Natural killer cell treated with Interleukin-12 subunit alpha and Interleukin-12 subunit beta and Interleukin-15 and Interleukin-18, amount 100 ng/mL, for 72 hours (primary cell): ENCODE results near the gene HORMAD1. TPM values are rescaled to one million over a fixed set of nuclear protein-coding genes. Genes with fewer than 3 reads are reported as not detected.
"Not testable (repeated sequence)": the region's sequence is repeated elsewhere in the genome, so short reads cannot be mapped to it uniquely, and the experiment has no call there.

Source experiments
- ATAC-seq, 2 donors: fragments of 150-1000 bp; cut with Tn5 transposase in 1 of 2; sonication (Bioruptor Pico), chemical (Tn5 transposase) in 1 of 2; 2 replicates each; pipeline ENCODE4 v1.10.0; 2021
- DNase-seq: peaks from one replicate; pipeline ENCODE4 v3.0.0; 2022; ENCODE audit warnings: low spot score
- H3K27ac Mint-ChIP-seq, 2 donors: 1 replicate in 1 of 2; 2 replicates in 1 of 2; pipeline ENCODE4 v1.8.0; 2022; ENCODE audit warnings: mixed read lengths in 2 of 2, mild to moderate bottlenecking in 1 of 2, moderate library complexity in 1 of 2
- H3K27me3 Mint-ChIP-seq, 2 donors: 1 replicate in 1 of 2; 2 replicates in 1 of 2; pipeline ENCODE4 v1.8.0; 2022; ENCODE audit warnings: mixed read lengths in 2 of 2
- H3K36me3 Mint-ChIP-seq: one replicate; pipeline ENCODE4 v1.8.0; 2022; ENCODE audit warnings: mixed read lengths
- H3K4me1 Mint-ChIP-seq, 2 donors: 1 replicate in 1 of 2; 2 replicates in 1 of 2; pipeline ENCODE4 v1.8.0; 2022; ENCODE audit warnings: low read depth in 2 of 2, mixed read lengths in 2 of 2, mild to moderate bottlenecking in 1 of 2
- H3K4me3 Mint-ChIP-seq: one replicate; pipeline ENCODE4 v1.8.0; 2022; ENCODE audit warnings: mixed read lengths
- H3K9me3 Mint-ChIP-seq: 2 replicates; pipeline ENCODE4 v1.8.0; 2022; ENCODE audit warnings: mixed read lengths
- total RNA-seq, 2 donors: library from RNA; stranded (reverse); gene quantifications; one replicate each; pipeline ENCODE4 v1.2.3, GENCODE V29; 2022

HORMAD1 gene
- total RNA-seq, 2 donors from 2014 or later = 0.43 to 0.64 TPM

GRCh38 chr1:150688763-150689162, 31.9 kb downstream of the HORMAD1 start:
- Mint-ChIP-seq H3K4me1 (peaks cover 9 to 11% of the 10 kb centered on the region in 2 donors), H3K4me3 (no peak overlapping the region), H3K27ac (no peak overlapping the region), H3K27me3 (no peaks in the 10 kb centered on the region), H3K9me3 (no peaks in the 10 kb centered on the region), H3K36me3 (peaks cover 6% of the 10 kb centered on the region)
- DNase-seq (no peak), ATAC-seq (no peak)

- no peaks in the 10 kb centered on the region for H3K27me3 Mint-ChIP-seq
- no peak for DNase-seq
- H3K36me3 Mint-ChIP-seq = peaks cover 6% of the 10 kb centered on the region
Observed at GRCh38 chr1:150686275-150686674, 34.4 kb downstream of the HORMAD1 start.

GRCh38 chr1:150683914-150684313, 36.8 kb downstream of the HORMAD1 start:
- peak; percentile 77 to 79 for ATAC-seq
- Mint-ChIP-seq H3K4me1 (peaks cover 10 to 14% of the 10 kb centered on the region in 2 donors), H3K27ac (peak overlapping the region; percentile 51 to 77), H3K9me3 (no peaks in the 10 kb centered on the region), H3K27me3 (no peaks in the 10 kb centered on the region), H3K36me3 (peaks cover 5% of the 10 kb centered on the region), H3K4me3 (peak overlapping the region; percentile 56)
- DNase-seq = no peak

More at GRCh38 chr1:150686275-150686674, 34.4 kb downstream of the HORMAD1 start:
- peaks cover 11 to 14% of the 10 kb centered on the region in 2 donors for H3K4me1 Mint-ChIP-seq
- ATAC-seq = no peak
- H3K9me3 Mint-ChIP-seq = no peaks in the 10 kb centered on the region
- H3K4me3 Mint-ChIP-seq = no peak overlapping the region
- peak overlapping the region in 1 of 2 donors; percentile 25 for H3K27ac Mint-ChIP-seq

- Mint-ChIP-seq H3K4me3 (no peak overlapping the region), H3K27ac (no peak overlapping the region), H3K4me1 (peaks cover 4 to 8% of the 10 kb centered on the region in 2 donors), H3K9me3 (no peaks in the 10 kb centered on the region), H3K36me3 (no peaks in the 10 kb centered on the region), H3K27me3 (no peaks in the 10 kb centered on the region)
- no peak for DNase-seq
- ATAC-seq = no peak
Observed at GRCh38 chr1:150678988-150679387, 41.7 kb downstream of the HORMAD1 start.

GRCh38 chr1:150674881-150675280, 45.8 kb downstream of the HORMAD1 start:
- Mint-ChIP-seq H3K27me3 (no peaks in the 10 kb centered on the region), H3K9me3 (no peaks in the 10 kb centered on the region), H3K36me3 (no peaks in the 10 kb centered on the region), H3K4me3 (no peak overlapping the region), H3K4me1 (peaks cover 0 to 3% of the 10 kb centered on the region in 2 donors), H3K27ac (no peak overlapping the region)
- DNase-seq (no peak), ATAC-seq (no peak)

GRCh38 chr1:150663321-150663720, 57.4 kb downstream of the HORMAD1 start:
- no peak for ATAC-seq
- Mint-ChIP-seq H3K4me1 (peaks cover 2 to 3% of the 10 kb centered on the region in 2 donors), H3K9me3 (no peaks in the 10 kb centered on the region), H3K4me3 (no peak overlapping the region), H3K27ac (no peak overlapping the region), H3K27me3 (no peaks in the 10 kb centered on the region), H3K36me3 (peaks cover 11% of the 10 kb centered on the region)
- no peak for DNase-seq

GRCh38 chr1:150662811-150663210, 57.9 kb downstream of the HORMAD1 start:
- H3K9me3 Mint-ChIP-seq = no peaks in the 10 kb centered on the region
- no peak overlapping the region for H3K27ac Mint-ChIP-seq
- H3K36me3 Mint-ChIP-seq = peaks cover 11% of the 10 kb centered on the region
- no peak for ATAC-seq
- H3K27me3 Mint-ChIP-seq = no peaks in the 10 kb centered on the region
- peaks cover 2 to 3% of the 10 kb centered on the region in 2 donors for H3K4me1 Mint-ChIP-seq
- no peak overlapping the region for H3K4me3 Mint-ChIP-seq
- DNase-seq = no peak

GRCh38 chr1:150661156-150661555, 59.5 kb downstream of the HORMAD1 start:
- no peak for DNase-seq
- Mint-ChIP-seq H3K27ac (no peak overlapping the region), H3K4me1 (peaks cover 2 to 3% of the 10 kb centered on the region in 2 donors), H3K4me3 (no peak overlapping the region), H3K9me3 (no peaks in the 10 kb centered on the region), H3K27me3 (no peaks in the 10 kb centered on the region), H3K36me3 (peaks cover 11% of the 10 kb centered on the region)
- ATAC-seq = no peak

GRCh38 chr1:150660584-150660983, 60.1 kb downstream of the HORMAD1 start:
- Mint-ChIP-seq H3K27ac (no peak overlapping the region), H3K4me1 (peaks cover under 1% of the 10 kb centered on the region in 2 donors), H3K4me3 (no peak overlapping the region), H3K36me3 (peaks cover 11% of the 10 kb centered on the region), H3K9me3 (no peaks in the 10 kb centered on the region), H3K27me3 (no peaks in the 10 kb centered on the region)
- DNase-seq (no peak), ATAC-seq (no peak)

- H3K36me3 Mint-ChIP-seq, H3K27me3 Mint-ChIP-seq, H3K4me3 Mint-ChIP-seq, ATAC-seq, H3K4me1 Mint-ChIP-seq, H3K9me3 Mint-ChIP-seq, H3K27ac Mint-ChIP-seq, DNase-seq: not testable (repeated sequence)
Observed at GRCh38 chr1:150657064-150657463, 63.6 kb downstream of the HORMAD1 start.

GRCh38 chr1:150654635-150655034, 66.1 kb downstream of the HORMAD1 start:
- not testable (repeated sequence) for H3K4me1 Mint-ChIP-seq, H3K27ac Mint-ChIP-seq, H3K9me3 Mint-ChIP-seq, H3K4me3 Mint-ChIP-seq, H3K36me3 Mint-ChIP-seq, ATAC-seq, DNase-seq, H3K27me3 Mint-ChIP-seq

GRCh38 chr1:150650193-150650592, 70.5 kb downstream of the HORMAD1 start:
- Mint-ChIP-seq H3K4me3 (no peak overlapping the region), H3K27me3 (no peaks in the 10 kb centered on the region), H3K36me3 (peaks cover 7% of the 10 kb centered on the region), H3K4me1 (no peaks in the 10 kb centered on the region), H3K9me3 (no peaks in the 10 kb centered on the region), H3K27ac (no peak overlapping the region)
- ATAC-seq = no peak
- no peak for DNase-seq

- peak overlapping the region in 1 of 2 donors; percentile 17 for H3K27ac Mint-ChIP-seq
- DNase-seq = no peak
- H3K4me3 Mint-ChIP-seq = no peak overlapping the region
- H3K27me3 Mint-ChIP-seq = no peaks in the 10 kb centered on the region
- H3K9me3 Mint-ChIP-seq = no peaks in the 10 kb centered on the region
- H3K36me3 Mint-ChIP-seq = peaks cover 7% of the 10 kb centered on the region
- H3K4me1 Mint-ChIP-seq = no peaks in the 10 kb centered on the region
- no peak for ATAC-seq
Observed at GRCh38 chr1:150649441-150650075, 71.1 kb downstream of the HORMAD1 start.
